Fibroblast of the conjunctiva (primary cell): ENCODE data around the gene RPL21.
"Not testable (repeated sequence)": the region's sequence is repeated elsewhere in the genome, so short reads cannot be mapped to it uniquely, and the experiment has no call there.

Experiments used
- DNase-seq: peaks from one replicate; pipeline ENCODE4 v3.0.0-alpha.2; 2010; ENCODE audit warnings: low read depth

The RPL21 gene

DNA sequence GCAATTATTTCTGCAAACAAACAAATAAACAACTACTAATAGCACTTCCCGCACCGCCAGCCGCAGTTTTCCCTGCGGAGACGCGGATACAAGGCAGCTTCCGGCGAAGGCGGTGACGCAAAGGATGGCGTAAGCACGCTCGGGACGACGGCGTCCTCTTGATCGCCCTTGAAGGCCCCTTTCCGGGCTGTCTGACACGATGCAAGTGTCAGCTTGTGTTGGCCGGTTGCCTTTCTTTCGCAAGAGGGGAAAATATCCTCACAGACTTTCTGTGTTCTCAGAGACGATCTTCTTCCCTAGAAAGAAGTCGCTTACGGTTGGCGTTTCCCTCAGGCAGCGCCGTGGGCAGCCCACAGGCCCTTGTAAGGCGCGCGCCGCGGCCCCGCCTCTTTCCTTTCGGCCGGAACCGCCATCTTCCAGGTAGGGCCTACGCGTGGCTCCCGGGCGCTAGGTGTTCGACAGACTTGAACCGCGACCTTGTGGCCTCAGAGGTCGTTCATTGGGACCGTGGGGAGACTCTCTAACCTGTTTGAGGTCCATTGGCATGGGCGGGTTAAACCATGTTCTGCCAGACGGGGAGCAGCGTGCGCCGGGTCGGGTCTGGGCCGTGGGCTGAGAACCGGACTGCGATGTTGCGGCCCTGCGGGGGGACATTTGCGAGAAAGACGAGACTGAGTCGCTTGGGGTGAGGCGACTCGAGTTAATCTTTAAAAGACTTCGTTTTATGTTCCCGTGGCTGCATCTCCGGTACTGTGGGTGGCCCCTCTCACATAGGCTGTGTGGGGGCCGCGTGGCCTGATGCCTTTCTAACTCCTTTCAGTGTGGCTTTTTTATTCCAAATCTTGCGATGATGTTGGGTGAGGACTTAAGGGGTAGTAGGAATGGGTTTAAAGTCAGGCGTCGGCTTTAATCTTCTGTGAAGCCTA lies at the start of gene RPL21:
TSS of gene RPL21 (plus strand) at position 393 of the 926 bp plus-strand sequence. CDS start 2,219 bp downstream, outside the sequence.
- DNase-seq = peak; percentile 96

DNA sequence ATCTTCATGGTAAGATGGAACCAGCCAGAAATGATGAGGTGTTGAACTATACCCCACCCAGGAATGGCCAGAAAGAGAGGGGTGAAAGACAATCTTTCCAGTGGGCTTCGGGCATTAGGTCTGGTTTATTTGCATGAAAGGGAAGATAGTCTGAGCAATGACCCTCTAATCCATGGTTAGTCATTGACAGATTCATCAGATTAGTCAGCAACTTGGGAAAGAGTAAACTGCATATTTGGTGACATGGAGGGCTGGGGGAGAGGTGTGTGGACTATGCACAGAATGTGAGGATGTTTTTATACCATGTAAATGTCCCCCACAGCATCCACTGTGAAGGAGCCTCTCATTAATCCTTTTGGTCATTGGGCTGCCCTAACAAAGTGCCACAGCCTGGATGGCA lies 49.7 kb upstream of the RPL21 start:
- DNase-seq = no peak

DNA sequence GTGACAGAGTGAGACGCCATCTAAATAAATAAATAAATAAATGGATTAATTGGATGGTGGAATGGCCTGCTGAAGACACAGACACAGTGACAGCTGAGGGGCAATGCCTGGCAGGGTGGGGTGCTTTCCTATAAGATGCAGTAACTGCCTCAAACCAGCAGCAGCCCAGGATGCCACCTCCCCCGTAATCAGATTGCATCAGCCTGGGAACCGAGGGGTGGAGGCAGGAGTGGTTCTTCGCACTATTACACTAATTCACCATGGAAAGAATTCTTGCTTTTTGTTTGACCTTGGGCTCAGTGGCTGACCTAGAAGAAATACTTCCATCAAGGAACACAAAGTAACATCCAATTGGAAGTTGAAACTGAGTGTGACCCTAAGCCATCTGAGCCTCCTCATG lies 48.2 kb upstream of the RPL21 start:
- no peak for DNase-seq

DNA sequence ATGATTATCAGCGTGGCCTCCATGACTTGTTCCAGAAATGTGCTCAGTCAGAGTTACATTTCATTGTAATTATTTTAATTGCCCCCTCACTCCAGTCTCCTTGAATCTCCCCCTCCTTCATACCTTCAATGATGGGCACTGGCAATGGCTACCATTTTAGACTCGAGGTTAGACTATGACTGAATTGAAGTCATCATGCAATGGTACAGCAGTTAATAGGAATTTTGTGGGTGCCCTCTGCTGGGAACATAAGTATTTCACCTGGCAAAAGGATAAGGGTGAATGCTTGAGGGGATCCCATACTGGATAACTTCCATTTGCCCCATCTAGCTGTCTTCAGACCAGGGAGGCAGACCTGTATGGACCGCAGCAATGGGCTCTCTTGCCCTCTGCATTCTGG lies 47.5 kb upstream of the RPL21 start:
- no peak for DNase-seq

DNA sequence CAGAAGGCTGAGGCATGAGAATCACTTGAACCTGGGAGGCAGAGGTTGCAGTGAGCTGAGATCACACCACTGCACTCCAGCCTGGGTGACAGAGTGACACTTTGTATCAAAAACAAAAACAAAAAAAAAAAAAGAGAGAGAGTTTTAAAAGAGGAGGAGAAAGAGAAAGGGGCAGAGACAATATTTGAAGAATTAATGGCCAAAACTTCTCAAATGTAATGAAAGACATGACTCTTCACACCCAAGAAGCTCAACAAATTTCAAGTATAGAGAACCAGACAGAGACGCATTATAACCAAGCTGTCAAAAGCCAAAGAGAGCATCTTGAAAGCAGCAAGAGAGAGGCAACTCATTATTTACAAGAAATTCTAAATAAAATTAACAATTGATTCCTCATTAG lies 42.8 kb upstream of the RPL21 start:
- no peak for DNase-seq

DNA sequence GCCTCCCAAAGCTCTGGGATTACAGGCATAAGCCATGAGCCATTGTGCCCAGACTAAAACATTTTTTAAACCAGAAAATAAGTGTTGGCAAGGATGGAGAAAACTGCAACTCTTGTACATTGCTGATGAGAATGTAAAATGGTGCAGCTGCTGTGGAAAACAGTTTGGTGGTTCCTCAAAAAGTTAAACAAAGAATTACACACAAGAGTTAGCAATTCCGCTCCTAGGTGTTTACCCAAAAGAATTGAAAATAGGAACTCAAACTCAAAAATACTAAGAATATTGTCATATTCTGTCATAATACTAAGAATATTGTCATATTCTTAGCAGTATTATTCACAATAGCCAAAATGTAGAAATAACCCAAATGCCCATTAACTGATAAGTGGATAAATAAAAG lies 40.1 kb upstream of the RPL21 start:
- DNase-seq = no peak

DNA sequence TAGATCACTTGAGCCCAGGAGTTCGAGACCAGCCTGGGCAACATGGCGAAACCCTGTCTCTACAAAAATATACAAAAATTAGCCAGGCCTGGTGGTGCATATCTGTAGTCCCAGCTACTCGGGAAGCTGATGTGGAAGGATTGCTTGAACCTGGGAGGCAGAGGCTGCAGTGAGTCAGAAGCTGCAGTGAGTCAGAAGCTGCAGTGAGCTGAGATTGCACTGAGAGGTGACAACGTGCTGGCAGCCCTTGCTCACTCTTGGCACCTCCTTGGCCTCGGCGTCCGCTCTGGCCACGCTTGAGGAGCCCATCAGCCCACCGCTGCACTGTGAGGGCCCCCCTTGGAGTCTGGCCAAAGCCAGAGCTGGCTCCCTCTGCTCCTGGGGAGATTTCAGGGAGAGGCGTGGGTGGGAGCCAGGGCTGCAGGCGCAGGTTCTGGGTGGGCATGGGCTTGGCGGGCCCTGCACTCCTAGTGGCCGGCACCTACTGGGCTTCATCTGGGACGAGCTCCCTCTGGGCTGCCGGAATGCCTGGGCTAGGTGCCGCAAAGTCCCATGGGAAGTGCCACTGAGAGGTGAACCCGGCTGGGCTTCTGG lies 39.5 kb upstream of the RPL21 start:
- peak; percentile 32 for DNase-seq

DNA sequence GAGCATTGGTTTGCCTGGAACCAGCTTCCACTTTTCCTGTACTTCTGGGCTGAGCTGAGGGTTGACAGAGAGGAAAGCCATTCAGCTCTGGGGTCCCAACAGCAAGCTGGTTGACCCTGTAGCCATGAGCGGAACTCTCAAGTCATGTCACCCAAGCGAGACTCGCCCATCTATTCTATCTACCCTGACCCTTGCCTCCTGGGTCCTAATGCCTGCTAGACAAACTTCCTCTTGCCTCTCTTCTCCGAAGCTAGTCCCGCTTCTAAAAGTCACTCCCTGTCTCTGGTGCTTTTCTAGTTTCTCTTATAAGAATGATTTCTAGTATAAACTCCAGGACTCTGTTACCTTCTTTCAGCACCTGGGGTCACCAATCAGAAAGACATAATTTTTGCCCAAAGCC lies 38.0 kb upstream of the RPL21 start:
- DNase-seq = not testable (repeated sequence)

DNA sequence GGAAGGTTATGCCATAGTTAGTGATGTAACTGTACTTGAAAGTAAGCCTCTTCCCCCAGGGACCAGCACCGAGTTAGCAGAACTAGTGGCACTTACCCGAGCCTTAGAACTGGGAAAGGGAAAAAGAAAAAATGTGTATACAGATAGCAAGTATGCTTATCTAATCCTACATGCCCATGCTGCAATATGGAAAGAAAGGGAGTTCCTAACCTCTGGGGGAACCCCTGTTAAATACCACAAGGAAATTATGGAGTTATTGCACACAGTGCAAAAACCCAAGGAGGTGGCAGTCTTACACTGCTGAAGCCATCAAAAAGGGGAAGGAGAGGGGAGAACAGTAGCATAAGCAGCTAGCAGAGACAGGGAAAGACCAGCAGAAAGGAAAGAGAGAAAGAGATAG lies 33.6 kb upstream of the RPL21 start:
- not testable (repeated sequence) for DNase-seq

DNA sequence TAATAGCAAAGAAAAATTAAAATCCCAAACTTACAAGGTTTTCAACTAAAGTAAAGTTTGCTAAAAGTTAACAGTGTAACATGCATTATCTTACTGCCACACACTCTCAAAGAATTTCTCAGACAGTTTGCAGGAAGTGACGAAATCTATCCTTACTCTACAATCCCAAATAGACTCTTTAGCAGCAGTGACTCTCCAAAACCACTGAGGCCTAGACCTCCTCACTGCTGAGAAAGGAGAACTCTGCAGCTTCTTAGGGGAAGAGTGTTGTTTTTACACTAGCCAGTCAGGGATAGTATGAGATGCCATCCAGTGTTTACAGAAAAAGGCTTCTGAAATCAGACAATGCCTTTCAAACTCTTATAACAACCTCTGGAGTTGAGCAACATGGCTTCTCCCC lies 32.5 kb upstream of the RPL21 start:
- DNase-seq = not testable (repeated sequence)

DNA sequence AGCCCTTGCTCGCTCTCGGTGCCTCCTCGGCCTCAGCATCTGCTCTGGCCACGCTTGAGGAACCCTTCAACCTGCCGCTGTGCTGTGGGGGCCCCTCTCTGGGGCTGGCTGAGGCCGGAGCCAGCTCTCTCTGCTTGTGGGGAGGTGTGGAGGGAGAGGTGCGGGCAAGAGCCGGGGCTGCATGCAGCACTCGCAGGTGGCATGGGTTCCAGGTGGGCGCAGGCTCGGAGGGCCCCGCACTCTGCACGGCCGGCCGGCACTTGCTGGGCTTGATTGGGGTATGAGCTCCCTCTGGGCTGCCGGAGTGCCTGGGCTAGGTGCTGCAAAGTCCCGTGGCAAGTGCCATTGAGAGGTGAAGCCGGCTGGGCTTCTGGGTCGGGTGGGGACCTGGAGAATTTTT lies 31.7 kb upstream of the RPL21 start:
- no peak for DNase-seq

DNA sequence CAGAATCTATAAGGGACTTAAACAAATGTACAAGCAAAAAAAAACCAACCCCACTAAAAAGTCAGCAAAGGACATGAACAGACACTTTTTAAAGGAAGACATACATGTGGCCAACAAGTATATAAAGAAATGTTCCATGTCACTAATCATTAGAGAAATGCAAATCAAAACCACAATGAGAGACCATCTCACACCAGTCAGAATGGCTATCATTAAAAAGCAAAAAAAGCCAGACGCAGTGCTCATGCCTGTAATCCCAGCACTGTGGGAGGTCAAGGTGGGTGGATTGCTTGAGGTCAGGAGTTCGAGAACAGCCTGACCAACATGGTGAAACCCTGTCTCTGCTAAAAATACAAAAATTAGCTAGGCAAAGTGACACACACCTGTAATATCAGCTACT lies 29.3 kb upstream of the RPL21 start:
- not testable (repeated sequence) for DNase-seq

DNA sequence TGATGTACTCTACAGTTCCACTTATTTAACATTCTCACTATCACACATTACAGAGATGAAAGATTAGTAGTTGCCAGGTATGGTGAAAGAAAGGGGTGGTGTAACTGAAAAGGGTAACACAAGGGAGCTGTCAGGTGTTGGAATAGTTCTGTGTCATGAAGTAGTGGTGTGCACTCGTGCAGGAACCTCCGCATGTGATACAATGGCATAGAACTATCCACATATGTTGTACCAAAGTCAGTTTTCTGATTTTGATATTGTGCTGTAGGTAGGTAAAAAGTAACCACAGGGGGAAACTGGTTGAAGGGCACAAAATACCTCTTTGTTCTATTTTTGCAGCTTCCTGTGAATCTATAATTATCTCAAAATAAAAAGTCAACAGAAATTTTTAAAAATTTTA lies 24.4 kb upstream of the RPL21 start:
- DNase-seq = no peak

DNA sequence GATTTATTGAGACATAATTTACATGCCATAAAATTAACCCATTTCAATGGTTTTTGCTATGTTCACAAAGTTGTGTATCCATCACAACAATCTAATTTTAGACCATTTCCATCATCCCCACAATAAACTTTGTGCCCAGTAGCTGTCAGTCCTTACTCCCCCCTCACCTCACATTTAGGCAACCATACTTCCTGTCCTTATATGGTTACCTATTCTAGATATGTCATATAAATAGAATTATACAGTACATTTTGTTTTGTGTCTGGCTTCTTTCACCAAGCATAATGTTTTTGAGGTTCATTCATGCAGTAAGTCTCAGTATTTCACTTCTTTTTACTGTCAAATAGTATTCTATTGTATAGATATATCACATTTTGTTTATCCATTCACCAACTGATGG lies 23.2 kb upstream of the RPL21 start:
- DNase-seq = no peak

DNA sequence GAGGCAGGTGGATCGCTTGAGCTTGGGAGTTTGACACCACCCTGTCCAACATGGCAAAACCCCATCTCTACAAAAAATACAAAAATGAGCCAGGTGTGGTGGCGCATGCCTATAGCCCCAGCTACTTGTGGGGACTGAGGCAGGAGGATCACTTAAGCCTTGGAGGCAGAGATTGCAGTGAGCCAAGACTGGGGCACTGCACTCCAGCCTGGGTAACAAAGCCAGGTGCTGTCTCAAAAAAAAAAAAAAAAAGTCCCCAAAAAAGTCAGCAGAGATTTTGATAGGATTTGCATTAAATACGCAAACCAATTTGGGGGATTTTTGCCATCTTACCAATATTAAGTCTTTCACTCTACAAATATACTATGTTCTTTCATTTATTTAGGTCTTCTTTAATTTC lies 21.7 kb upstream of the RPL21 start:
- no peak for DNase-seq

DNA sequence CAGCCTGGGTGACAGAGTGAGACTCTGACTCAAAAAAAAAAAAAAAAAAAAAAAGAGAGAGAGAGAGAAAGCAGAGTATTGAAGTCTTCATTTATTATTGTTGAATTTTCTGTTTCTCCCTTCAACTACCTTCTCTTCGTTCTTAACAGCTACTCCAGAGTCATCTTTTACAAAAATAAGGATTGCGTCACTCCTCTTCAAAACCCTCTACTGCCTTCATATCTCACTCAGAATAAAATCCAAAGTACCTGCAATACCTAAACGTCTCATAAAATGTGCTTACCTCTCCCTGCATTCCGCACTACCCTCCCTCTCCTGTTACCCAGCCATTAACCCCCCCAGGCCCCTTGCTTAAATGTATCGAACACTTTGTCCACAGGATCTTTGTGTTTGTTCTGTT lies 17.4 kb upstream of the RPL21 start:
- no peak for DNase-seq

DNA sequence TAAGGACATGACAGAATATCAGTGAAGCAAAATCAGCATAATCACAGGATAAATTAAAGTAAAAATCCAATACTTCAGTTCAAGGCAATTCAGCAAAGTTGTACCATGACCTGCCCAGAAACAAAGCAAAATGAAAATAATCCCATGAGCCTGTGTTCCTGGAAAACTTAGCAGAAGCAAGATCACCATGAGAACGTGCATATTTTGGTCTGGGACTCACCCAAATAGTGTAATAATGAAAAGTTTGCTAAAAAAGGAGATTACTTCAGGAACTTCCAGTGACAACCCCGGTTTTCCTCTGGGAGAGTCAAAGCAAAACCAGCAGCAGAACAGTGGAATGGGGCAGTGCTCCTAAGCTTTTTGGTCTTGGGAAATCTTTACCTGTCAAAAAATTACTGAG lies 14.9 kb upstream of the RPL21 start:
- no peak for DNase-seq

DNA sequence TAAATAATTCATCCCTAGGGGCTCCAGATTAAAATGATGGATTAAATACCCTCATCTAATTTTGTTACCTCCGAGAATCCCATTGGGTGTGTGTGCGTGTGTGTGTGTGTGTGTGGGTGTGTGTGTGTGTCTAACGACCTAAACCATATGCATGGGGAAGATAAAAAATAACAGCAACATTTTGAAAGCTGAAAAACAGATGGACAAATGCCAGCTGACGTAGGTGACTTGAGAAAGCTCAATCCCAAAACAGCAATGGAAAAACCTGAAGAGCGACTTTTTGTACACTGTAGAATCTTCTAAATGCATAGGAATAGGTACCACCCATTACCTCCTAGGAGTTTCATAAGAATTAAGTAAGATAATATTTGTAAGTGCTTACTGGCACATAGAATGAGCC lies 8.7 kb upstream of the RPL21 start:
- DNase-seq = no peak

DNA sequence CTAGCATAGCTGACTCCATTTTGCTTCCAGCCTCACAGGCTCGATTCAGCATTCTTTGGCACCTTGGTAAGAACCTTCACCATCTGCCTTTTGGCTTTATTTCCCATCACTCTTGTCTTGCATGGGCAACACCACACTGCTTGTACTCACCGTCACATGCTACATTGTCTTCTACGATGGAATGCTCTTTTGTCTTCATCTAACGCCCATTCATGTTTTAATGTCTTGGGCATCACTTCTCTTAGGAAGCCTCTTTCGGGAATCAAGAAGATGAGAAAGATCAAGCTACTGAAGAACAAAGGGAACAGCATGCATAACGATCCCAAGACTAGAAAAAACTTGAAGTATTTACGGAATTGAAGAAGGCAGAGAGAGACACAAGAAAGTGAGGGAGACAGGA lies 5.7 kb upstream of the RPL21 start:
- no peak for DNase-seq

DNA sequence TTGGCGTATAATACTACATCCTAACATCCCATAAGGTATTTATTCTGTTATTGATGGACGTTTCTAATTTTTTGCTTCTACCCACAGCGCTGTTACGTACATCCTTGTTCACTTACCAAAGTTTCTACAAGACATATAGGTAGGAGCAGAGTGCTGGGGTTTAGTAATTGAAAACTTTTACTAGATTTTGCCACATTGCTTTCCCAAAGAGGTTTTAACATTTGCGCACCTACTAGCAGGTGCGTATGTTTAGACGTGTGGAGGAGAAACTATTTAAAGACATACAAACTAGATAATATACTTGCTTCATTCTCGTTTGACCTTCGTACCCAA lies 559 bp upstream of the RPL21 start:
- no peak for DNase-seq

DNA sequence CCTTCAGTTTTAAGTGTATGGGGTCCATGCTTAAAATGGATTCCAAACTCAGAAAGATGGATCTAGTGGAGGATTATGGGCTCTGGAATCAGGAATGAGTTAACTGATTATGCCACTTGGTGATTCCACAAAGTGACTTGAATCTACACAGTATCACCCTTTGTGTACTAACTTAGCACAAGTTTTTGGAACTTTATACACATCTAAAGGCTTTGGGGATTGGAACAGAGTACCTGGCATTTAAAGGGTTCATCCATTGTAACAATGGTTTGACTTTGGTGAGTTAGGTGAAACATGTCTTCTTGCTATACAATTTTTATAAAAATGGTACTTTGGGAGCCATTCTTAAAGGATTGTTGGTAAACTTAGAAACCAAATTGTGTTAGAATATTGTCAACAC lies 1.1 kb downstream of the RPL21 start:
- DNase-seq = no peak

DNA sequence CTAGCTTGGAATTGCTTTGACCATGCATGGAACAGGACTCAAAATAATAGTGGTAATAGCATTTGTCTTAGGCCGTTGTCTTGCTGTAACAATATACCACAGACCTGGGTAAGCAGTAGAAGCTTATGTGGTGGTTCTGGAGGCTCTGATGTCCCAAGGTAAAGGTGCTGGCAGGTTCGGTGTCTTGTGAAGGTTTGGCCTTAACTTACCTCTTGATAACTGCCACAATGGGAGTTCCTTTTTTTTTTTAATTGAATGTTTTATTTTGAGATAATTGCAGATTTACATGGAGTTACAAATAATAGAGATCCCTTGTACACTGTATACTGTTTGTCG lies 5.8 kb downstream of the RPL21 start:
- no peak for DNase-seq

DNA sequence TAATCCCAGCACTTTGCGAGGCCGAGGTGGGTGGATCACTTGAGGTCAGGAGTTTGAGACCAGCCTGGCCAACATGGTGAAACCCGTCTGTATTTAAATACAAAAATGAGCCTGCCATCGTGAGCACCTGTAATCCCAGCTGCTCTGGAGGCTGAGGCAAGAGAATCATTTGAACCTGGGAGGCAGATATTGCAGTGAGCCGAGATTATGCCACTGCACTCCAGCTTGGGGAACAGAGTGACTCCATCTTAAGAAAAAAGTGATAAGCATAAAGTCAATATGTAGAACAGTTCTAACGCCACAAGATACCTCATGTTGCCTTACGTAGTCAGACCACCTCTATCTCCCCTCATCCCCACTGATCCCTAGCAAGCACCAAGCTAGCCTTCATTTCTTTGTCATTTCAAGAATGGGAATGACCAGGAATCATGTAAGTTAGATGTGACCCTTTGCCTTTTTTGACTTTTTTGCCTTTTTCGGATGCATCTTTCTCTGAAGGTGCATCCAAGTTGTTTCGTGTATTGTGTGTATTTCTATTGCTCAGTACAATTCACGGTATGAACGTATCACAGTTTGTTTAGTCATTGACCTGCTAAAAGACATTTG lies 6.4 kb downstream of the RPL21 start:
- no peak for DNase-seq
